MM.1S (cell line): ENCODE results near the gene DNAJB4.
"Not testable (repeated sequence)": the region's sequence is repeated elsewhere in the genome, so short reads cannot be mapped to it uniquely, and the experiment has no call there.

Experiments used
- DNase-seq: peaks from one replicate; pipeline ENCODE4 v3.0.0-alpha.2; 2015
- H2AFZ ChIP-seq: fragments of 300-600 bp; sonication (generic); 2 replicates; pipeline ENCODE4 v1.6.0; 2016; ENCODE audit warnings: antibody characterized with exemption, low read length
- H3F3A ChIP-seq: fragments of 300-600 bp; sonication (generic); 2 replicates; pipeline ENCODE4 v1.6.1; 2016; ENCODE audit warnings: mild to moderate bottlenecking, antibody characterized with exemption, low read length, moderate library complexity, mixed read lengths; ENCODE audit not compliant: insufficient read depth
- H3K27ac ChIP-seq: fragments of 300-600 bp; sonication (generic); 2 replicates; pipeline ENCODE4 v1.5.1; 2016; ENCODE audit warnings: mild to moderate bottlenecking, low read length
- H3K27me3 ChIP-seq: fragments of 300-600 bp; sonication (generic); replicated peaks from 2 replicates; pipeline ENCODE4 v1.6.0; 2016; ENCODE audit warnings: low read length; ENCODE audit not compliant: insufficient read depth
- H3K36me3 ChIP-seq: fragments of 300-600 bp; sonication (generic); replicated peaks from 2 replicates; pipeline ENCODE4 v1.6.1; 2016; ENCODE audit warnings: mild to moderate bottlenecking, low read length, mixed read lengths; ENCODE audit not compliant: insufficient read depth
- H3K4me1 ChIP-seq: fragments of 300-600 bp; sonication (generic); 2 replicates; pipeline ENCODE4 v1.6.1; 2016; ENCODE audit warnings: low read length, mixed read lengths
- H3K4me2 ChIP-seq: fragments of 300-600 bp; sonication (generic); 2 replicates; pipeline ENCODE4 v1.6.0; 2016; ENCODE audit warnings: low read depth, low read length
- H3K4me3 ChIP-seq: fragments of 300-600 bp; sonication (generic); 2 replicates; pipeline ENCODE4 v1.5.1; 2016; ENCODE audit warnings: low read length, mixed read lengths
- H3K79me2 ChIP-seq: fragments of 300-600 bp; sonication (generic); 2 replicates; pipeline ENCODE4 v1.6.1; 2016; ENCODE audit warnings: mixed run types, low read length, mixed read lengths
- H3K9ac ChIP-seq: fragments of 300-600 bp; sonication (generic); 2 replicates; pipeline ENCODE4 v1.6.1; 2016; ENCODE audit warnings: low read length, mixed read lengths
- H3K9me2 ChIP-seq: fragments of 300-600 bp; sonication (generic); replicated peaks from 2 replicates; pipeline ENCODE4 v1.6.1; 2016; ENCODE audit warnings: mild to moderate bottlenecking, low read length, mixed read lengths; ENCODE audit not compliant: insufficient read depth
- H3K9me3 ChIP-seq: fragments of 300-600 bp; sonication (generic); replicated peaks from 2 replicates; pipeline ENCODE4 v1.6.1; 2016; ENCODE audit warnings: mild to moderate bottlenecking, low read length, mixed read lengths; ENCODE audit not compliant: insufficient read depth
- H4K20me1 ChIP-seq: fragments of 300-600 bp; sonication (generic); 2 replicates; pipeline ENCODE4 v1.6.1; 2016; ENCODE audit warnings: mild to moderate bottlenecking, low read length, moderate library complexity, mixed read lengths; ENCODE audit not compliant: insufficient read depth
- CTCF ChIP-seq: fragments of 300-600 bp; sonication (generic); IDR thresholded peaks from 2 replicates; pipeline ENCODE4 v1.5.1; 2016; ENCODE audit warnings: antibody characterized with exemption, low read length, mixed read lengths
- EZH2 ChIP-seq: fragments of 300-600 bp; sonication (generic); optimal IDR thresholded peaks from 2 replicates; pipeline ENCODE3; 2017; ENCODE audit warnings: low read depth, mild to moderate bottlenecking, antibody characterized with exemption, low read length, mixed read lengths
- EZH2phosphoT487 ChIP-seq: fragments of 300-600 bp; sonication (generic); IDR thresholded peaks from 2 replicates; pipeline ENCODE4 v1.6.1; 2018; ENCODE audit warnings: antibody characterized with exemption, low read length

The DNAJB4 gene

DNA sequence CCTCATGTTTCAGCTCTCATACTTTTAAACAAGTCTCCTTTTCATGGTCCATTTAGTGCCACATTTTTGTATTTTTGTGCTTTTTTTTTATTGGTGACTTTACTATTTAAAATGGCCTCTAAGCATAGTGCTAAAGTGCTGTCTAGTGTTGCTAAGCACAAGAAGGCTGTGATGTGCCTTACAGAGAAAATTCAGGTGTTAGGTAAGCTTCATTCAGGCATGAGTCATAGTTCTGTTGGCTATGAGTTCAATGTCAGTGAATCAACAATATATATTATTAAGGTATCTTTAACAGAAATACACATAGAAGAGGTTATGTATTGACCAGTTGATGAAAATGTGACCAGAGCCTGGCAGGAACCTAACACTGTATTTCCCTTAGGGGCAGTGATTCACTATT is 13.1 kb upstream of the DNAJB4 start:
- Histone ChIP-seq H3F3A (no peaks in the 10 kb centered on the region), H4K20me1 (no peaks in the 10 kb centered on the region), H3K9ac (no peak overlapping the region), H3K9me3 (no peaks in the 10 kb centered on the region), H3K4me1 (no peaks in the 10 kb centered on the region), H3K4me2 (no peak overlapping the region), H3K36me3 (no peaks in the 10 kb centered on the region), H3K9me2 (no peaks in the 10 kb centered on the region), H2AFZ (no peak overlapping the region), H3K27me3 (no peaks in the 10 kb centered on the region), H3K4me3 (no peak overlapping the region), H3K79me2 (peaks cover 4% of the 10 kb centered on the region; the same call in 1 of the 2 replicates), H3K27ac (no peak overlapping the region)
- no peak for DNase-seq
- TF ChIP-seq EZH2phosphoT487 = no peak
- no peak for TF ChIP-seq EZH2
- no peak for TF ChIP-seq CTCF

- Histone ChIP-seq H3K27me3 (no peaks in the 10 kb centered on the region), H3K4me3 (no peak overlapping the region), H2AFZ (no peak overlapping the region), H3K79me2 (peaks cover 4% of the 10 kb centered on the region; the same call in 1 of the 2 replicates), H3K27ac (no peak overlapping the region), H3K9me2 (no peaks in the 10 kb centered on the region), H3K4me1 (no peaks in the 10 kb centered on the region), H3K9me3 (no peaks in the 10 kb centered on the region), H3K36me3 (no peaks in the 10 kb centered on the region), H3K9ac (no peak overlapping the region), H3K4me2 (no peak overlapping the region), H4K20me1 (no peaks in the 10 kb centered on the region), H3F3A (no peaks in the 10 kb centered on the region)
- no peak for DNase-seq
- TF ChIP-seq EZH2phosphoT487 (no peak), EZH2 (no peak)
Measured at GRCh38 chr1:77994117-77994705, 10.5 kb upstream of the DNAJB4 start.

DNA sequence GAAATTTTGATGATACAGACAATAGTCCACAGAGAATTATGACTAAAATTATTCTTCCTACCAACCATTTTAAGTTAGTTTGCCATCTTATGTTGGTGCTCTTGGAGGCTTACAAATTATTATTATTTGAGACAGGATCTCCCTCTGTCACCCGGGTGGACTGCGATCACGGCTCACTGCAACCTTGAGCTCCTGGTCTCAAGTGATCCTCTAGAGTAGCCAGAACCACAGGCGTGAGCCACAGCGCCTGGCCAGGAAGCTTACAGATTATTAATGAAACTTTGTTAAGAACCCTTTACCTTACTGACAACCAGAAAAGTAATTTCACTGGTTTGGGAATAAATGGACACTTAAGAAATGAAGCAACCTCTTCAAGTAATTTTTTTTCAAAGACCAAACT is 8.0 kb upstream of the DNAJB4 start:
- Histone ChIP-seq H3K4me2 (no peak overlapping the region), H3K4me3 (no peak overlapping the region), H3K9me3 (no peaks in the 10 kb centered on the region), H4K20me1 (no peaks in the 10 kb centered on the region), H3K4me1 (no peaks in the 10 kb centered on the region), H3K36me3 (no peaks in the 10 kb centered on the region), H3K27me3 (no peaks in the 10 kb centered on the region), H2AFZ (no peak overlapping the region), H3K79me2 (no peaks in the 10 kb centered on the region), H3K9ac (no peak overlapping the region), H3K27ac (no peak overlapping the region), H3F3A (no peaks in the 10 kb centered on the region), H3K9me2 (no peaks in the 10 kb centered on the region)
- TF ChIP-seq EZH2 (no peak), CTCF (no peak), EZH2phosphoT487 (no peak)
- no peak for DNase-seq

DNA sequence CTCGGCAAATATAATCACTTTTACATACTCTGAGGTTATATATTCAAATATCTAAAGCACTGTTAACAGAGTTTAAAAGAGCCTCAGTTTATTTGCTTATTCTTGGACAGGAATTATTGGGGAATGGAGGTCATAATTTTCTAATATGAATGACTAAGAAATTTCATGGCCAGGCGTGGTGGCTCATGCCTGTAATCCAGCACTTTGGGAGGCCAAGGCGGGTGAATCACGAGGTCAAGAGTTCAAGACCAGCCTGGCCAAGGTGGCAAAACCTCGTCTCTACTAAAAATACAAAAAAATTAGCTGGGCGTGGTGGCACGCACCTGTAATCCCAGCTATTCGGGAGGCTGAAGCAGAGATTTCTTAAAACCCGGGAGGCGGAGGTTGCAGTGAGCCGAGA is 4.2 kb upstream of the DNAJB4 start:
- not testable (repeated sequence) for H4K20me1 ChIP-seq, H3K4me1 ChIP-seq, H3K79me2 ChIP-seq, DNase-seq, H3K9ac ChIP-seq, H3K9me2 ChIP-seq, H3K9me3 ChIP-seq, H3K4me2 ChIP-seq, H3K27me3 ChIP-seq, H3K36me3 ChIP-seq, H3K4me3 ChIP-seq, H3K27ac ChIP-seq, H2AFZ ChIP-seq
- H3F3A ChIP-seq = peaks cover 26% of the 10 kb centered on the region
